ENCODE results near the gene MGST2.

DNA sequence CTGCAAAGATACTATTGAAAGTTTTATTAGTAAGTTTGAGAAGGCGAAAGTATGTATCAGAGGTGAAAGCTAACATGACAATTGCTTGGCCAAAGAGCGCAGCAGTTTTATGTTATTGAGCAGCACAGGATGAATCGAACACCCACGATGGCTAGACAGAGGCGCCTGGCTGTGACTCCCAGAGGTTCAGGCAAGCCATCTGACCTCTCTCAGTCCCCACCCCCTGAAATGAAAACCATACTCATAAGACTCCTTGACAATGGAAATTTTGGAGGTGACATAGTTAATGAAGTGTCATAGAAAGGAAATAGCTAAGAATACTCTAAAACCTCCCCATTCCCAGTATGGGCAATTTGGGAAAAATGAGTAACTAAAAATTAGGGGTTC lies 70.6 kb downstream of the MGST2 start:
- TF ChIP-seq, protein P1, sequence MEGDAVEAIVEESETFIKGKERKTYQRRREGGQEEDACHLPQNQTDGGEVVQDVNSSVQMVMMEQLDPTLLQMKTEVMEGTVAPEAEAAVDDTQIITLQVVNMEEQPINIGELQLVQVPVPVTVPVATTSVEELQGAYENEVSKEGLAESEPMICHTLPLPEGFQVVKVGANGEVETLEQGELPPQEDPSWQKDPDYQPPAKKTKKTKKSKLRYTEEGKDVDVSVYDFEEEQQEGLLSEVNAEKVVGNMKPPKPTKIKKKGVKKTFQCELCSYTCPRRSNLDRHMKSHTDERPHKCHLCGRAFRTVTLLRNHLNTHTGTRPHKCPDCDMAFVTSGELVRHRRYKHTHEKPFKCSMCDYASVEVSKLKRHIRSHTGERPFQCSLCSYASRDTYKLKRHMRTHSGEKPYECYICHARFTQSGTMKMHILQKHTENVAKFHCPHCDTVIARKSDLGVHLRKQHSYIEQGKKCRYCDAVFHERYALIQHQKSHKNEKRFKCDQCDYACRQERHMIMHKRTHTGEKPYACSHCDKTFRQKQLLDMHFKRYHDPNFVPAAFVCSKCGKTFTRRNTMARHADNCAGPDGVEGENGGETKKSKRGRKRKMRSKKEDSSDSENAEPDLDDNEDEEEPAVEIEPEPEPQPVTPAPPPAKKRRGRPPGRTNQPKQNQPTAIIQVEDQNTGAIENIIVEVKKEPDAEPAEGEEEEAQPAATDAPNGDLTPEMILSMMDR (conservative IDR thresholded peaks at IDR 0.05; ENCODE audit: low read depth in 2 of 2): no peak
- no peak for TF ChIP-seq EZH2 (IDR thresholded peaks at IDR 0.05; ENCODE audit: low read depth, unreplicated experiment)
- no peak for TF ChIP-seq CREB1 (CRISPR knock-in tag; IDR thresholded peaks at IDR 0.05; ENCODE audit: low read depth)
- TF ChIP-seq EZH2phosphoT487 (IDR thresholded peaks at IDR 0.05; ENCODE audit: unreplicated experiment): no peak
- TF ChIP-seq POLR2AphosphoS5 (IDR thresholded peaks at IDR 0.05; ENCODE audit: low read depth): no peak

Measured in GM23338 (cell line).